ACC112 (cell line): ENCODE measurements around the gene KIF12.
A peak's percentile ranks its signal among the peaks of the same experiment; 100 is the strongest.

ENCODE experiments used
- H2AFZ ChIP-seq: fragments of 200-600 bp; sonication (generic); one replicate; pipeline ENCODE4 v1.6.0; 2017; ENCODE audit warnings: antibody characterized with exemption, low read length; ENCODE audit not compliant: unreplicated experiment
- H3K27ac ChIP-seq: fragments of 200-600 bp; sonication (generic); 2 replicates; pipeline ENCODE4 v1.5.1; 2014; ENCODE audit warnings: low read depth, mild to moderate bottlenecking, antibody characterized with exemption, low read length, moderate library complexity
- H3K27me3 ChIP-seq: fragments of 200-600 bp; sonication (generic); 2 replicates; pipeline ENCODE4 v1.6.1; 2014; ENCODE audit warnings: mild to moderate bottlenecking, antibody characterized with exemption, low read length, moderate library complexity, mixed read lengths; ENCODE audit not compliant: insufficient read depth
- H3K36me3 ChIP-seq: fragments of 200-600 bp; sonication (generic); 2 replicates; pipeline ENCODE4 v1.6.1; 2016; ENCODE audit warnings: mild to moderate bottlenecking, antibody characterized with exemption, low read length, moderate library complexity, mixed read lengths; ENCODE audit not compliant: insufficient read depth
- H3K4me1 ChIP-seq: fragments of 200-600 bp; sonication (generic); one replicate; pipeline ENCODE4 v1.6.1; 2016; ENCODE audit warnings: low read length, mixed read lengths; ENCODE audit not compliant: insufficient read depth, unreplicated experiment, control insufficient read depth
- H3K4me3 ChIP-seq: fragments of 200-600 bp; sonication (generic); 2 replicates; pipeline ENCODE4 v1.5.1; 2014; ENCODE audit warnings: mild to moderate bottlenecking, low read depth, low read length
- H3K79me2 ChIP-seq: fragments of 200-600 bp; sonication (generic); one replicate; pipeline ENCODE4 v1.6.0; 2016; ENCODE audit warnings: low read length; ENCODE audit not compliant: control insufficient read depth, unreplicated experiment, insufficient read depth

Gene KIF12

GRCh38 chr9:114115654-114116125 lies 16.6 kb upstream of the KIF12 start:
- Histone ChIP-seq H3K36me3 (no peaks in the 10 kb centered on the region), H2AFZ (no peak overlapping the region), H3K79me2 (no peaks in the 10 kb centered on the region), H3K4me1 (peaks cover 24% of the 10 kb centered on the region), H3K27me3 (peaks cover 38% of the 10 kb centered on the region), H3K27ac (no peak overlapping the region), H3K4me3 (no peak overlapping the region)

- Histone ChIP-seq H3K27me3 (peaks cover 29% of the 10 kb centered on the region; the same call in 1 of the 2 replicates), H2AFZ (no peak overlapping the region), H3K36me3 (no peaks in the 10 kb centered on the region), H3K4me1 (peaks cover 28% of the 10 kb centered on the region), H3K4me3 (no peak overlapping the region), H3K27ac (no peak overlapping the region), H3K79me2 (no peaks in the 10 kb centered on the region)
Measured at GRCh38 chr9:114114364-114114763, 15.3 kb upstream of the KIF12 start.

GRCh38 chr9:114112778-114113584 lies 13.9 kb upstream of the KIF12 start:
- Histone ChIP-seq H3K27ac (no peak overlapping the region), H3K27me3 (peaks cover 20% of the 10 kb centered on the region; the same call in 1 of the 2 replicates), H3K4me3 (no peak overlapping the region), H3K79me2 (no peaks in the 10 kb centered on the region), H3K36me3 (no peaks in the 10 kb centered on the region), H3K4me1 (peaks cover 28% of the 10 kb centered on the region), H2AFZ (no peak overlapping the region)

- no peaks in the 10 kb centered on the region for H3K79me2 ChIP-seq
- H2AFZ ChIP-seq = no peak overlapping the region
- H3K4me3 ChIP-seq = no peak overlapping the region
- peaks cover 28% of the 10 kb centered on the region for H3K4me1 ChIP-seq
- H3K36me3 ChIP-seq = no peaks in the 10 kb centered on the region
- H3K27me3 ChIP-seq = peaks cover 17% of the 10 kb centered on the region; the same call in 1 of the 2 replicates
- H3K27ac ChIP-seq = no peak overlapping the region
Measured at GRCh38 chr9:114112325-114112724, 13.2 kb upstream of the KIF12 start.

- no peak overlapping the region for H2AFZ ChIP-seq
- H3K4me1 ChIP-seq = peaks cover 28% of the 10 kb centered on the region
- no peaks in the 10 kb centered on the region for H3K36me3 ChIP-seq
- no peak overlapping the region for H3K4me3 ChIP-seq
- peaks cover 3% of the 10 kb centered on the region for H3K27me3 ChIP-seq
- no peak overlapping the region for H3K27ac ChIP-seq
- no peaks in the 10 kb centered on the region for H3K79me2 ChIP-seq
Measured at GRCh38 chr9:114110180-114110579, 11.1 kb upstream of the KIF12 start.

GRCh38 chr9:114109124-114109523 lies 10.0 kb upstream of the KIF12 start:
- Histone ChIP-seq H3K4me1 (peaks cover 35% of the 10 kb centered on the region), H3K4me3 (no peak overlapping the region), H3K79me2 (no peaks in the 10 kb centered on the region), H3K27ac (no peak overlapping the region), H3K36me3 (no peaks in the 10 kb centered on the region), H2AFZ (no peak overlapping the region), H3K27me3 (peaks cover 10% of the 10 kb centered on the region)

- no peaks in the 10 kb centered on the region for H3K79me2 ChIP-seq
- H3K27ac ChIP-seq = no peak overlapping the region
- peaks cover 10% of the 10 kb centered on the region for H3K27me3 ChIP-seq
- H3K4me1 ChIP-seq = peaks cover 26% of the 10 kb centered on the region
- no peaks in the 10 kb centered on the region for H3K36me3 ChIP-seq
- H2AFZ ChIP-seq = no peak overlapping the region
- no peak overlapping the region for H3K4me3 ChIP-seq
Measured at GRCh38 chr9:114108016-114108833, 9.1 kb upstream of the KIF12 start.

GRCh38 chr9:114107286-114108001 lies 8.4 kb upstream of the KIF12 start:
- Histone ChIP-seq H2AFZ (no peak overlapping the region), H3K4me1 (peaks cover 18% of the 10 kb centered on the region), H3K4me3 (no peak overlapping the region), H3K27me3 (peaks cover 10% of the 10 kb centered on the region), H3K36me3 (no peaks in the 10 kb centered on the region), H3K27ac (no peak overlapping the region), H3K79me2 (no peaks in the 10 kb centered on the region)

GRCh38 chr9:114105236-114105635 lies 6.1 kb upstream of the KIF12 start:
- H3K4me1 ChIP-seq = peaks cover 9% of the 10 kb centered on the region
- H3K27ac ChIP-seq = no peak overlapping the region
- H3K79me2 ChIP-seq = no peaks in the 10 kb centered on the region
- peak overlapping the region; percentile 11; the same call in 1 of the 2 replicates for H3K4me3 ChIP-seq
- H3K27me3 ChIP-seq = peaks cover 10% of the 10 kb centered on the region
- peak overlapping the region; percentile 54 for H2AFZ ChIP-seq
- H3K36me3 ChIP-seq = no peaks in the 10 kb centered on the region

- H3K4me1 ChIP-seq = peaks cover 9% of the 10 kb centered on the region
- no peak overlapping the region for H3K27ac ChIP-seq
- H3K4me3 ChIP-seq = no peak overlapping the region
- no peak overlapping the region for H2AFZ ChIP-seq
- peaks cover 21% of the 10 kb centered on the region for H3K27me3 ChIP-seq
- no peaks in the 10 kb centered on the region for H3K79me2 ChIP-seq
- H3K36me3 ChIP-seq = no peaks in the 10 kb centered on the region
Measured at GRCh38 chr9:114102484-114102883, 3.4 kb upstream of the KIF12 start.
